Measurements from ENCODE around the gene UGT1A6.

Gene UGT1A6

GRCh38 chr2:233803292-233803911 is 110.7 kb downstream of the UGT1A6 start:
- DNase-seq: no peak

GRCh38 chr2:233803994-233804393 is 111.3 kb downstream of the UGT1A6 start:
- no peak for DNase-seq

DNA sequence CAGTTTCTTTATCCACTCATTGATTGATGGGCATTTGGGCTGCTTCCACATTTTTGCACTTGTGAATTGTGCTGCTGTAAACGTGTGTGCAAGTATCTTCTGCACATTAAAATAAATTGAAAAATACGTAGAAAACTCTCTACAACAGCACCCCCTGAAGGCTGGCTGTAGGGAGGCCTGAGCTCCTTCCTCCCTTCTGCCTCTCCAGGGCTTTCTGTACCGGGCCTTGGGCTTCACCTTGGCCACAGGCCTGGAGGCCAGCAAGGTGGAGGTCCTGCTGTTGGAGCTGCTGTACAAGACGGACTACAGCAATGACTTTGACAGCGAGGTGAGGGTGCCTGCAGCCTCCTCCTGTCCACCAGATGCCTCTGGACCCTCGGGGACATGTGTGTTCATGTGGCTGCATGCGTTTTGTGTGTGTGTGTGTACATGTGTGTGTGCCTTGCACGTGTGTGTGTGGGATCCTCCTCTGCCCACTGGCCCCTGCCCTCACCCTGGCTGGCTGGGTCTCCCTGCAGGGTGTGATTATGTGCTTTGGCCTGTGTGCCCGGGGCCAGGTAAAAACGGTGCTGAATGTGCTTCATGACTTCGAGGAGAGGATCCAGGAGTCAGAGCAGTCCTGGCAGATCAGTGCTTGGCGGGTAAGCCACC is 114.7 kb downstream of the UGT1A6 start:
- no peak for DNase-seq

GRCh38 chr2:233807966-233808935 is 115.6 kb downstream of the UGT1A6 start:
- no peak for DNase-seq

DNA sequence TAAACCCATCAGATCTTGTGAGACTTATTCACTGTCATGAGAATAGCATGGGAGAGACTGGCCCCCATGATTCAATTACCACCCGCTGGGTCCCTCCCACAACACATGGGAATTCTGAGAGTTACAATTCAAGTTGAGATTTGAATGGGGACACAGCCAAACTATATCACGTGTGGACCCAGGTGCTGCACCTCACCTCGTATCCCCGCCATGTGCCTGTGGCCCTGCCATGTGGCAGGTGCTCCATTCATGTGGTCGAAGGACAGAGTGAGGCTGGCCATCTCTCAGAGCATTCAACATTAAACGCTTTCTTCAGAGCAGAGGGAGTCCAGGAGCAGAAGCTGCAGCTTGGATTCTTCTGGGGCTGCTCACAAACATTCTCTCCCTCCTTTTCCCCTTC is 117.7 kb downstream of the UGT1A6 start:
- DNase-seq: no peak

DNA sequence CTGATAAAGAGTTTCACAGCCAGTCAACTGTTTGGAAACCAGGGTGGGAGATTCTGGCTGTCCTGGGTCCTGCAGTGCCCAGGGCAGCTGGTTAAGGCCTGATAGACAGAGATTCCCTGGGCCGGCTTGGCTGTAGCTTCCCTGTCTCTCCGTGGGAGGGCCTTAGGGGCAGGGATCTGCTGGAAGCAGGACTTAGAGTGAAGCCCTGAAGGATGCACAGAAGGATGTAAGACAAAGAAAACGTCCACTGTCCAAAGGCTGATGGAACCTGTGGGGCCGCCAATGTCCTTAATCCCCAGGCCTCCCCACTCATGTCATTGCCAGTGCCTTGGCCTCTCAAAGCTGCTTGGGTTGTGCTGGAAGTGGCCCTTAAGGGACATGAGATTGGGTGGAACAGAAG is 118.4 kb downstream of the UGT1A6 start:
- no peak for DNase-seq

- DNase-seq: no peak
Measured at GRCh38 chr2:233811732-233812131, 119.0 kb downstream of the UGT1A6 start.

DNA sequence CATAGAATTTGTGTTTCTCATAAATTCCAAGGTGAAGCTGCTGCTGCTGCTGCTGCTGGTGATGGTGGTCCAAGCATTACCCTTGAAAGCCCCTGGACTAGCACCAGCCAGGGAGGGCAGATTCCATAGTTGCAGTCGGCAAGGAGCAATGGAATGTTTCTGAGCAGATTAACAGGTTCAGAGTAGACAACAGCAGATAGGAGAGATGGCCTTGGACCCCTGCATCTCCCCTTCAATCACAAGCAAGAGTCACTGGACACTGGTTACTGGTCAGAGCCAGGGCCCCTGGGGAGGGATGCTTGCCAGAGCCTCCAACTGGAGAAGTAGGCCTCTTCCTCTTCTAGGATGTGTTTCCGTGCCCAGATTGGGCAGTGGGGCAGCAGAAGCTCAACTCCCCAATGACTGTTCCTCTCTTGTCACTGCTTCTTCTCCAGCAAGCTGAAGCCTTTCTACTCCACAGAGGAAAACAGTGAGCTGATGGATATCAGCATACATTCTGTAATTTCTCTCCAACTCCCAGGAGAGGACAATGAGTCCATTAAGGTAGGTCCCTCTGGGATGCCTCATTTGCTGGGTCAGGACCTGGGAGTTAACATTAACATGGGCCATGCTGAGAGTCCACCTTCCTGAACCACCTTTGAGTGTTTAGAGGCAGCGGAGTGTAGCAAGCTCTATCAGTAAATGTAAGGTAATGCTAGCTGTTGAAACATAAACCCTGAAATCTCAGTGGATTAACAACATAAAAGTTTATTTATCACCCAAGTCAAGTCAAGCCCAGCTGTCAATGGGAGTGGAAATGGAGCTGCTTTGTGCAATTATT is 120.8 kb downstream of the UGT1A6 start:
- DNase-seq: no peak

GRCh38 chr2:233814056-233814835 is 121.6 kb downstream of the UGT1A6 start:
- DNase-seq: no peak

DNA sequence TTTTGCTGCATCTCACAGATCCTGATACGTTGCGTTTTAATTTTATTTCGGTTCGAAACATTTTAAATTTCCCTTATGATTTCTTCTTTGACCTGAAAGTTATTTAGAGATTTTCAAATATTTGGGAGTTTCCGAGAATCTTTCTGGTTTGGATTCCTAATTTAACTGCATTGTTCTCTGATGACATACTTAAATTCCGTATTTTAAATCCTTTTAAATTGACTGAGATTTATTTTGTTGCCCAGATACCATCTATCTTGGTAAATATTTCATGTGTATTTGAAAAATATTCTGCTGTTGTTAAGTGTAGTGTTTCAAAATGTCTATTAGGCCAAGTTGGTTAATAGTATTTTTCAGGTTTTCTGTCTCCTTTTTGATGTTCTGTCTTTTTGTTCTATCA is 123.2 kb downstream of the UGT1A6 start:
- no peak for DNase-seq

DNA sequence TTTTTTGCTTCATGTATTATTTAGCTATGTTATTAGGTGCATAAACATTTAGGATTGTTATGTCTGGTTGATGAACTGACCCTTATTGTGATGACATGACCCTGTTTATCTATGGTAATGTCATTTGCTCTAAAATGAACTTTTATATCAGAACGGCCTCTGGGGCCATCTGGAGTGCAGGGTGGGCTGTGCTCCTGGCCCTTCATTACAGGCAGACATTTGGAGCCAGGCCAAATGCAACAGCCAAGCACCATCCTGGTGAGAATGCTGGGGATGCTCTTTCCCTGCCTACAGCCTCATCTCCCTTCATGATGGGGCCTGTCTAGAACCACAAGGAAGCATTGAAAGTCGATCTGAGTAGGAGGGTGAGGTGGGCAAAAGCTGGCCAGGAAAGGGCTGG is 123.6 kb downstream of the UGT1A6 start:
- DNase-seq: no peak

DNA sequence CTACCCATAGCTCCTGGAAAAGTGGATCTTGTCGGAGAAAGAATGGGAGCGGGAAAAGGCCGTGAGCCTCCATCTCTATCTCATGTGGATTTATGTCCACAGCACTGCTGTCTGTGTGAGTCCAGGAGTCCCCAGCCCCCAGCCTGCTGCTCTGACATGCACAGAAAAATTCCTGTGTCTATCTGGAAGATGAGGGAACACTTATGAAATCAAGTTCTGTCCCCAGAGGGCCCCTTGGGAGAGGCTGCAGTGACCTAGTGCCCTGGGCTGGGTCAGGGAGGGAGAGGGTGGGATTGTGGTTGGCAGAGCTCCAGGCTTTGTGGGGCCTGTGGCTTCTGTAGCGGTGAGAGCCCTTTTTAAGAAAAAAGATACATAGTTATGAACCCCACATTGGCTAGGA is 124.1 kb downstream of the UGT1A6 start:
- no peak for DNase-seq

DNA sequence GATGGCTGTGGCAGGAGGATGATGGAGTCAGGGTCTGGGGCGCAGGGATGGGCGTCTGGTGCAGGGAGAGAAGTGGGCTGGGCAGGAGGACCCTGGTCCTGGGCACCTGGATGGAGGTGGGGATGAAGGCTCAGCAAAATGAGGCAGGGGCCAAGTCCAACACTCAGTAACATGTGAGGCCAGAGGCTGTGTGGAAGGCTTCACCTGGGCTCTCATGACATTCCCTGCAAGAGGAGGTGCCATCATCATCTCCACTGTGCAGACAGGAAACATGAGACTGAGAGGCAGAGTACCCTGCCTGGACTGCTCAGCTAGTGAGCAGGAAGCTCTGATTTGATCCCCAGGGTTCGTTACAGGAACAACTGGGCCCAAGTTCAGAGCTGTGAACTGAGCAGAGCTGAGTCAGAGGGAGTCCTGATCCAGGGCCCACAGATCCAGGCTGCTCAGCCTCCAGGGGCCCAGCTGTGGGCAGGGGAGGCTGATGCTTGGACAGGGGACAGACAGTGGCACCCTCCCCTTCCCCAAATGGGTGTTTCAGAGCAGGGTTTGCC is 124.7 kb downstream of the UGT1A6 start:
- DNase-seq: no peak

GRCh38 chr2:233817995-233818638 is 125.4 kb downstream of the UGT1A6 start:
- DNase-seq: no peak

DNA sequence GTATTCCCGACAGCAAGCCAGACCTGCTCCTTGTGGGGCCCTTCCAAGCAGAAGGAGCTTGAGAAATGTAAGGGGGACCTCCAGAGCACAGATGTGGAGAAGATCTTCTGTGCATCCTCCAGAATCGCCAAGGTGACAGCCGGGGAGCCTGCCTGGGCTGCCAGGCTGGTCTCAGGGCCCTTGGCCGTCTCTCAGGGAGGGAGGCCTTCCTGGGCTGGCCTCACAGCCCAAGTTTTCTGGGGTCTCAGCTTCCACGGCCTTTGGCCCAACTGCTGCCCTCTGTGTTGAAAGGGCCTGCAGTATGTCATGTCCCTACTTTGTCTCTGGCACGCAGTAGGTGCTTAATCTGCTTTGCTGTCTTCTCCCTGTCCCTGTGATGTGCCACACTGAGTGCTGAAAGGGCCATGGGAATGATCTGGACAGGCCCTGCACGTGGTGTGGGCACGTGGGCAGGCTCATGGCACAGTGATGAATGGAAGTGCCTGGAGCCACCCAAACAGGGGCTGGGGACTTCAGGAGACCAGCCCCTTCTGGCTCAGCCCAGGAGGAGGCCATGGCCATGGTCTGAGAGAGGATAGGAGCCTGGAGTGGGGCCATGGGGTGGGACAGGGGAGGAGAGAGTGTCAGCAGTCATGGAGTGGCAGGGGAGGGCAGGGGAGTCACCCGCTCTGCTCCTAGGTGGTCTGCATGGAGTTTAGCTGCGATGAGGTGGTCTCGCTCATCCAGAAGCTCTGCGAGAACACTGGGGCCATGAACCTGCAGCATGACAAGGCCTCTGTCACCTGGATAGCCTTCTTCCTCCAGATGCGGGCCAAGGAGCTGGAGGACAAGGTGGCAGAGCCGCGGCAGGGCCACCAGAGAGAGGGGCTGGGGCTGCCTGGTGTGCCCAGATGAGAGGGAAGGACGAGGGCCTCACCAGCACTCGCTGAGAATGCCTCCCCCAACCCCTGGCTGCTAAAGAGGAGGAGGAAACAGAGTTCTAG is 126.2 kb downstream of the UGT1A6 start:
- no peak for DNase-seq

DNA sequence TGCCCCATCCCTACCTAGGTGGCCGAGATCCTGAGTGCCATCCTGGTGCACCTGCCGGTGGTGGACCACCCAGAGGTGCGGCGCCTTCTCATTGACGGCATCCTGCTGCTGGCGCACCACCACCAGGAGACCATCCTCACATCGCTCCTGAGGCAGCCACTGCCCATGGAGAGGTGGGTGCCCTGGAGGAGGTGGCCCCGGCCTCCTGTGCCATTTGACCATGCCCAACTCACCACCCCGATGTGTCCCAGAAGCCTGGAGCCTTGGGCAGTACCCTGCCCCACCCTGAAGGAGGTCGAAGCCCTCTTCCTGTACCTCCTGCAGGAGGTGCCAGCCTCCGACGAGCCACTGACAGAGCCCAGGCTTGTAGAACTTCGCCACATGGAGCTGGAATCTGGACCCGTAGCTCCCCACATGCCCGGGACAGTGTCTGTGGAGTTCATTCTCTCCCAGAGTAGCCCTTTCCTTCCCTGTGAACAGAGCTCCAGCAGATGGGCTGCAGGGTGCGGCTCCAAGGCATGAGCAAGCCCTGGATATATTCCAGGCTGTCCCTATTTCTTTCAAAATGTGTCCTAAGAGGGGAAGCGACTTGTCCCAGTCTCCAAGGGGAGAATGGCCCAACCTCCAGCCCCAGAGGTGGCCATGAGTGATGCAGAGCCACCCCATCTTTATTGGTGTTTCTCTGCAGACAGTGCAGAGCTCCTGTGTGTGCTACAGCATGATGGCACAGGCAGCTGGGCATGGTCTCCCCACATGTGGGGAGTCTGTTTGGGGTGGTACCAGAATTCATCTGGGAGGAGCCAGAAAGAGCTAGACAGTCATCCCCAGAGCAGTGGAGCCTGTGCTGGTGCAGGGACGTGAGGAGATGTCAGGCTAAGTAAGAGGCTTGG is 127.4 kb downstream of the UGT1A6 start:
- DNase-seq: no peak

GRCh38 chr2:233820774-233821105 is 128.1 kb downstream of the UGT1A6 start:
- no peak for DNase-seq

GRCh38 chr2:233821196-233821595 is 128.5 kb downstream of the UGT1A6 start:
- no peak for DNase-seq

DNA sequence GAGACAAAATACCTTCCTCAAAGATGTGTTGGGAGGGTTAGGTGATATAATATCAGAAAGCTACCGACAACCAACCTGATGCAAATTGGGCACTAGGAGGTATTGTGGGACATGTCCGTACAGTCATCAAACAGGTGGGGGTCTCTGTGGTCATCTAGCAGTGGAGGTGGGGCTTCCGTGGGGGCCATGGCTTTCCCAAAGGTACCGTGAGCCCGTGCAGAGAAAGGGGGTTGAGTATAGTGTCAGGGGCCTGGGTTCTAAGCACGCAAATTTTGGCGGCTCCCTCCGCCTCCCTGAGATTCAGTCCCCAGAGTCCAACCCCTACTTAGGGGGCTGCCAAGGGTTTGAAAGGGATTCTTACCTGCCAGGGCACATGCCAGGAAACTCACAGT is 129.0 kb downstream of the UGT1A6 start:
- no peak for DNase-seq
